Bladder microvascular endothelial cell (primary cell): ENCODE data around the gene CYP26C1. TPM values are rescaled to one million over a fixed set of nuclear protein-coding genes. Genes with fewer than 3 reads are reported as not detected.

Experiments
- total RNA-seq: library from RNA; depleted of rRNA; stranded (reverse); fragments of >200 nt; gene quantifications from 2 replicates; pipeline ENCODE4 v1.2.3, GENCODE V29; 2014

The CYP26C1 gene
- total RNA-seq: 1.1 and 2.1 TPM in 2 replicates

DNA sequence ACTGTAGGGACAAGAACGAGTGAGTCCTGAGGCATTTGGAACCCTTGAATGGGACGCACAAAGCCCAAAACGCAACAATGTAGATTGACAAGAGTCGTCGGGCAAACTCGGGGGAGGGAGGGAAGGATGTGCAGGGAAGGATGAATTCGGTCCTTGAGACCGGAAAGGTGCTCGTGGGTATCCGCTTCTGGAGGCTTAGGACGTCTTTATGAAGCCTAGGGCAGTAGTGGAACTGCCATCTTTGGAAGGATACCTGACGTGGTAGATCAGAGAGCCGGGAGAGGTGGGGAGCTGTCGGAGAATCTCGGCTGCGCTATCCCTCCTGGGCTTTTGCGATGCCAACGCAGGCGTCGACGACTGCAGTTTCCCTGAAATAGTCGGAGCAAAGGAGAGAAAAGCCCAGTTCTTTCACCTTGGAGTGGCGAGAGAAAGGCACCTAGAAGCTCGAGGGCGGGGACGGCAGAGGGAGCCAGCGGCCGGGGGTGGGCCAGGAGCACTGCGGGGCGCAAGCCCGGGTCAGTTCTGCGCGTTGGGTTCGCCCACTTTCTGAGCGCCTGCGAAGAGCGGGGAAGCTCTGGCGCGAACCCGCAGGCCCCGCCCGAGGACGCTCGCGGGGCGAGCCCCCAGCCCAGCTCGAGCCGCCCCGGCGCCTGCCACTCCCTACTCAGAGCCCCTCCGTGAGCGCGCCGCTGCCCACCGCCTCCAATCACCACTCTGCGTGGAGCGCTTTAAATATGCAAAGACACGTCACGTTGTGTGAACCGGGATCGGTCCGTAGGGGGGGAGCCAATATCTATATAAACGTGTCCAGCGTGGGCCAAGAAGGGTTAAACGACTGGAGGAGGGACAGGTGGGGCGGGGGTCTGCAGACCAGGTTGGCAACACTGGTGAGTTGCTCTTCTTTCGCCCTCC is at the start of gene CYP26C1:
Gene CYP26C1 (plus strand): TSS at position 824 of the 912 bp plus-strand sequence. CDS start 466 bp downstream, outside the sequence.

DNA sequence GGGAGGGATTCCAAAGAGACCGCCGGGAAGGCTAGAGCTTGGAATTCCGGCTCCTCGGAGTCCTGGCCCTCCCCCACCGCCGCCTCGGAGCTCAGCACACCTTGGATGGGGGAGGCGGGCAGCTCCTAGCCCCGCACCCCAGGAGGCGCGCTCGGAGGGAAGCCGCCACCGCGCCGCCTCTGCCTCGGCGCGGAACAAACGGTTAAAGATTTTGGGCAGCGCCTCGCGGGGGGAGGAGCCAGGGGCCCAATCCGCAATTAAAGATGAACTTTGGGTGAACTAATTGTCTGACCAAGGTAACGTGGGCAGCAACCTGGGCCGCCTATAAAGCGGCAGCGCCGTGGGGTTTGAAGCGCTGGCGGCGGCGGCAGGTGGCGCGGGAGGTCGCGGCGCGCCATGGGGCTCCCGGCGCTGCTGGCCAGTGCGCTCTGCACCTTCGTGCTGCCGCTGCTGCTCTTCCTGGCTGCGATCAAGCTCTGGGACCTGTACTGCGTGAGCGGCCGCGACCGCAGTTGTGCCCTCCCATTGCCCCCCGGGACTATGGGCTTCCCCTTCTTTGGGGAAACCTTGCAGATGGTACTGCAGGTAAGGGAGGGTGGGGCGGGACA is 13.0 kb downstream of the CYP26C1 start, which contains the start of gene CYP26A1:
Gene CYP26A1 (plus strand): TSS at position 355 of the 608 bp plus-strand sequence. CDS start 42 bp downstream, at position 397.

Other genes starting within 250 kb of the CYP26C1 start
- gene EXOC6, start 212.3 kb upstream of the CYP26C1 start, total RNA-seq: 178 and 432 TPM in 2 replicates
- 0.65 and 1.9 TPM in 2 replicates for gene CYP26A1, start 13.1 kb downstream of the CYP26C1 start, total RNA-seq